ENCODE results near the gene STATH. TPM values are rescaled to one million over a fixed set of nuclear protein-coding genes. Genes with fewer than 3 reads are reported as not detected.

The STATH gene
- total RNA-seq, 1 experiment from 2014 or later = not detected

DNA sequence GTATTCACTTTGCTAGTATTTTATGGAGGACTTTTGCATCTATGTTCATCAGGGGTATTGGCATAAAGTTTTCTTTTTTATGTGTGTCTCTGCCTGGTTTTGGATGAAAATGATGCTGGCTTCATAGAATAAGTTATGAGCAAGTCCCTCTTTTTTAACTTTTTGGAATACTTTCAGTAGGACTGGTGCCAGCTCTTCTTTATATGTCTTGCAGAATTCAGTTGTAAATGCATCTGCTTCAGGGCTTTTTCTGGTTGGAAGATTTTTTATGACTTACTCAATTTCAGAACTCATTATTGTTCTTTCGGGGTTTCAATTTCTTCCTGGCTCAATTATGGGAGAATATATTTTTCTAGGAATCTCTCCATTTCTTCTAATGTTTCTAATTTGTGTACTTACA is 21.1 kb upstream of the STATH start:
- Histone ChIP-seq H3K18ac (ENCODE audit: insufficient read length, low read depth, low read length) (no peak overlapping the region), H3T11ph (ENCODE audit: low read length) (no peak overlapping the region), H3K4me2 (ENCODE audit: insufficient read depth, insufficient read length, low read length) (no peak overlapping the region), H2BK5ac (ENCODE audit: insufficient read length, low read length) (no peak overlapping the region), H2BK20ac (ENCODE audit: low read depth, low read length, poor library complexity, severe bottlenecking) (no peak overlapping the region), H3K23ac (ENCODE audit: insufficient read length, low read depth, low read length) (no peak overlapping the region), H3K4ac (ENCODE audit: low read depth, low read length) (no peak overlapping the region), H3K9ac (ENCODE audit: extremely low read depth, insufficient read length, low read length) (no peak overlapping the region), H4K20me1 (ENCODE audit: control insufficient read depth, insufficient read depth, insufficient read length) (no peaks in the 10 kb centered on the region), H2BK12ac (ENCODE audit: insufficient read length, low read depth, low read length) (no peak overlapping the region), H2AK5ac (ENCODE audit: insufficient read length, low read length) (no peak overlapping the region), H2AFZ (ENCODE audit: low read length) (no peak overlapping the region), H3K23me2 (ENCODE audit: insufficient read length, low read depth, low read length, poor library complexity, severe bottlenecking) (no peaks in the 10 kb centered on the region), H3K9me3 (ENCODE audit: control insufficient read depth, low read depth, low read length) (no peaks in the 10 kb centered on the region), H4K8ac (replicated peaks; ENCODE audit: insufficient read length, low read depth, low read length) (no peak overlapping the region), H3K27ac (ENCODE audit: insufficient read length, low read depth, low read length) (no peak overlapping the region), H2BK15ac (ENCODE audit: low read depth, low read length) (no peak overlapping the region), H4K91ac (ENCODE audit: insufficient read length, low read depth, low read length) (no peak overlapping the region), H3K79me1 (ENCODE audit: insufficient read depth, low read depth, low read length, poor library complexity, severe bottlenecking) (no peaks in the 10 kb centered on the region), H2BK120ac (ENCODE audit: low read depth, low read length, poor library complexity, severe bottlenecking) (no peak overlapping the region), H3K14ac (ENCODE audit: insufficient read depth, low read length) (no peak overlapping the region), H3K56ac (ENCODE audit: insufficient read length, low read depth, low read length) (no peak overlapping the region), H4K5ac (ENCODE audit: insufficient read length, low read depth, low read length) (no peak overlapping the region), H3K4me1 (ENCODE audit: insufficient read depth, low read length) (no peaks in the 10 kb centered on the region), H3K79me2 (ENCODE audit: insufficient read depth, low read length) (no peaks in the 10 kb centered on the region), H3K27me3 (ENCODE audit: insufficient read depth, low read length) (no peaks in the 10 kb centered on the region)
- no peak for DNase-seq
- Mint-ChIP-seq H3K9me3 (no peaks in the 10 kb centered on the region), H3K36me3 (ENCODE audit: insufficient read depth in 1 of 3, low read depth in 3 of 3) (no peaks in the 10 kb centered on the region), H3K4me3 (no peak overlapping the region), H3K27me3 (ENCODE audit: low read depth) (no peaks in the 10 kb centered on the region), H3K27ac (no peak overlapping the region), H3K4me1 (peaks cover 0 to 4% of the 10 kb centered on the region in 2 experiments; a peak in 2 of 4 replicates)
- TF ChIP-seq, protein P1, sequence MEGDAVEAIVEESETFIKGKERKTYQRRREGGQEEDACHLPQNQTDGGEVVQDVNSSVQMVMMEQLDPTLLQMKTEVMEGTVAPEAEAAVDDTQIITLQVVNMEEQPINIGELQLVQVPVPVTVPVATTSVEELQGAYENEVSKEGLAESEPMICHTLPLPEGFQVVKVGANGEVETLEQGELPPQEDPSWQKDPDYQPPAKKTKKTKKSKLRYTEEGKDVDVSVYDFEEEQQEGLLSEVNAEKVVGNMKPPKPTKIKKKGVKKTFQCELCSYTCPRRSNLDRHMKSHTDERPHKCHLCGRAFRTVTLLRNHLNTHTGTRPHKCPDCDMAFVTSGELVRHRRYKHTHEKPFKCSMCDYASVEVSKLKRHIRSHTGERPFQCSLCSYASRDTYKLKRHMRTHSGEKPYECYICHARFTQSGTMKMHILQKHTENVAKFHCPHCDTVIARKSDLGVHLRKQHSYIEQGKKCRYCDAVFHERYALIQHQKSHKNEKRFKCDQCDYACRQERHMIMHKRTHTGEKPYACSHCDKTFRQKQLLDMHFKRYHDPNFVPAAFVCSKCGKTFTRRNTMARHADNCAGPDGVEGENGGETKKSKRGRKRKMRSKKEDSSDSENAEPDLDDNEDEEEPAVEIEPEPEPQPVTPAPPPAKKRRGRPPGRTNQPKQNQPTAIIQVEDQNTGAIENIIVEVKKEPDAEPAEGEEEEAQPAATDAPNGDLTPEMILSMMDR (conservative IDR thresholded peaks at IDR 0.05) = no peak
- WGBS (ENCODE audit: extremely low coverage, insufficient read length, low lambda C conversion rate) = no CpG with 5 or more reads among the region's 1 CpG
